HG03025 (cell line): ENCODE measurements around the gene JAKMIP2.

Source experiments
- ATAC-seq: cut with Tn5 transposase; IDR thresholded peaks from one replicate; pipeline ENCODE4 v1.9.1; 2021; ENCODE audit warnings: mild to moderate bottlenecking, moderate library complexity; ENCODE audit not compliant: unreplicated experiment, low FRiP score

The JAKMIP2 gene

GRCh38 chr5:147704544-147704943 is 78.0 kb downstream of the JAKMIP2 start:
- no peak for ATAC-seq

DNA sequence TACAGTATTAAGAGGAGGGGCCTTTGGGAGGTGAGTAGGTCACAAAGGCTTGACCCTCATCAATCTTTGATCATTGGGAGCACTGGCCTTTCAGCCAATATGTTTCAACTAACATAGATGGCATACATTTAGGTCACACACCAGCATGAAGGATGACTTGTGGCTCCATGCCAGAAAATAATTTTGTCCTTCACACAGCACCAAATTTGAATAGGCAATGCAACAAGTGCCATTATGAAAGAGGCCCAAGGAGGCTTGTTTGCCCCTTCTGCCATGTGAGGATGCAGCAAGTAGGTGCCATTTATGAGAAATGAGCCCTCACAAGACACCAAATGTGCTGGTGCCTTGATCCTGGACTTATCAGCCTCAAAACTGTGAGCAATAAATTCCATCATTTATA is 81.1 kb downstream of the JAKMIP2 start:
- no peak for ATAC-seq

GRCh38 chr5:147699496-147700088 is 82.9 kb downstream of the JAKMIP2 start:
- no peak for ATAC-seq

GRCh38 chr5:147697380-147697779 is 85.1 kb downstream of the JAKMIP2 start:
- no peak for ATAC-seq

DNA sequence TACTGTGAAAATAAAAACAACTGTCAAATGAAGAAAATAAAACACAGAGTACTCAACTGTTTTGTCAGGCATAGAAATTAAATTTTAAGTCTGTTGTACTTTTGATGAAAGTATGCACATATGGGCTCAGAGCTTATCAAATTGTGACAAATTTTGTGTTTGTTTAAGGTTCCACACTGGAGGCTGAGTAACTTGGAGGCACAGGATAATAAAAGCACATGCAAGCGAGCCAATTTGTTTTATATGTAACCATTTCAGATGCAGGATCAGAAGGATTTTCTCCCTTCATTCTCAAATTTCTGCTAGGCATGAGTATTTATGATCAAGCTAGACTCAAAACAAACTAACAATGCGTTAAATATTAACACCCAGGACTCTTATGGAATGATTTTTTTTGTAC is 87.8 kb downstream of the JAKMIP2 start:
- no peak for ATAC-seq

DNA sequence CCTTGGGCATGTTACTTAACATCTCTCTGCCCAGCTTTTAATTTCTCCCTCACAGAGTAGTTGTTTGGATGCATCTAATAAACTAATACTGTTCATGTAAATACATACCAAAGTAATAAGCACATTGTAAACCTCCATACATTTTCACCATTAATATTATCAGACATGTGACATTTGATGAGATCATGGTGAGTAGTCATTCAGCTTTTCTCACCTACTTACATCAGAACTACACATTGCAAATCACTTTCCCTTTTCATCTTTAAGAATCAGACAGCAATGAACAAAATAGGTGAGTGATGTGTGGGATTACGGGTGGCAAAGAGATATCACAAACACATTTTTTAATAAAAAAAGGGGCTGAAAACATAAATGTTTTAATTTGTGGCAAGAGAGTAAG is 89.3 kb downstream of the JAKMIP2 start:
- no peak for ATAC-seq

DNA sequence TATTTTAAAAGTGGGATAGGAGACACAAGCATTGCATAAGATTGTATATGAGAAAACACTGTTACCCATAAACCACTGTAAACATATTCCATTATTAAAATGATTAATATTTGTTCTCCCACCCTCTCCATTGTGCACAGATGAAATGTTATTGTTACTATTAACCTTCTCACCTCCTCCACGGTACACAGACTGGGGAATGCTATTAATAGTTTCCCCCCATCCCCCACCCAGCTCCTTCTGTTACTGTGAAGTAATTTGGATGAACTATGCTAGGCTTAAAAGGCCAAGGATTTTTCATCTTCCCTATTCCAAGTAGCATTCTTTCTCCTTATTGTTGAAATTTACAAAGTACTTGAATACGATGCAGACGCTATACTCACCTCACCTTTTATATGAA is 91.4 kb downstream of the JAKMIP2 start:
- ATAC-seq, result no peak

- no peak for ATAC-seq
Observed at GRCh38 chr5:147690595-147690994, 91.9 kb downstream of the JAKMIP2 start.

DNA sequence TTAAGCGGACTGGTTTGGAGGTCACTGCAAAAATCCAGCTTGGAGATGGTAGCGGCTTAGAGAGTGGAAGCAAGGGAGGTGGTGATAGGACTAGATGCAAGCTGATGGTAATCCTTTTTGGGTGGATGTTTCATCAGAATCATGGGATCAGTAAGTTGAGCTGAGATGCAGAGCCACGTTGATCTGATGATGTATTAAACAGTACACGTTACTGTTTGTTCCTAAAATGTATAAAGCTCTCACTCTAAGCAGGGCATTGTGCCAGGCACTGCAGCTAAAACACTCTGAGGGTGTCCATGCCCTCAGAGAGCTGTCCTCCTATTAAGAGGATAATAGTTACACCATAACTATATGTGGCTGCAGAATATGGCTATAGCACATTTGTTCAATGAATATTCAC is 93.1 kb downstream of the JAKMIP2 start:
- no peak for ATAC-seq

DNA sequence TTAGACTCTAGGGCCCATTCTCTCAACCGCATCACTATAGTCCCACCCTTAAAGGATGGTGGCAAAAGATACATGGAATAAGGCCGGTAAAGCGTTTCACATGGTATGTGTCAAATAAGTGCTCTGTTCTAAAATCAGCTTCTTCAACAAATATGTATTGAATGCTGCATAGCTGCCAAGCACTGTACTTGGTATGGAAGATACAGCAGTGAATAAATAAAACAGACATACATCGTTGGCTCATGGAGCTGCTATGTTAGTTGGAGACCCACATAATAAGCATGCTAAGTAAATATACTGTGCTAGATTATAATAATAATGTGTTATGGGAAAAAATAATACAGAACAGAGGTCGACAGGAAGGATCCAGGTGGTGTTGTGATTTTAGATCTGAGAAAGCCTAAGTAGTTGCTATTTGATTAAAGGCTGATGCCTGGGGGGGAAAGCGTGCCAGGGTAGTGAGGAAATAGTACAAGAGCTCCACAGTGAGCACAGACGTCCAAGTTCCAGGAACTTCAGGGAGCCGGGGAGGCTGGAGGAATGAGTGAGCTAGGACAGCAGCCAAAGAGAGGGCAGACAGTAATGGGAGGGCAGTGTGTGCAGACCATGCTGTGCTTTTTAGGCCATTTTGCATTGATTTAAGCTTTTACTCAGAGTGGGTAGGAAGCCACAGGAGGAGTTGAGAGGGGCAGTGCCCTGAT is 93.7 kb downstream of the JAKMIP2 start:
- no peak for ATAC-seq

- no peak for ATAC-seq
Observed at GRCh38 chr5:147687118-147687517, 95.4 kb downstream of the JAKMIP2 start.

DNA sequence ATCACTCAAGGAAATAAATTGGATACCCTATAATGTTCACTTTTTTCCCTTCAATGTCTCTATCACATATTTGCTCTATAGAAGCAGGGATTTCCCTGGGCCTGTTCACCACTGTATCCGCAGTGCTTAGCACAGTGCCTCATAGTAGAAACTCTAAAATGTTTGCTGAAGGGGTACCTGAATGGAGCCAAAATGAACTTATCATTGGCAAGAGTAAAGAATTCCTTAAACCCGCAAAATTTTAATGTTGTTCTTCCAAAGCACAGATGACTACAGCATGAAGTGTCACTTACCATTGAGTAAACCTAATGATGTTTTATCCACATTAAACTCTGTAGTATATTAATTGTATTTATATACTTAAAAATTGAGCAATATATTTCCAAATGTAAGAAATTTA is 96.1 kb downstream of the JAKMIP2 start:
- ATAC-seq, result no peak

DNA sequence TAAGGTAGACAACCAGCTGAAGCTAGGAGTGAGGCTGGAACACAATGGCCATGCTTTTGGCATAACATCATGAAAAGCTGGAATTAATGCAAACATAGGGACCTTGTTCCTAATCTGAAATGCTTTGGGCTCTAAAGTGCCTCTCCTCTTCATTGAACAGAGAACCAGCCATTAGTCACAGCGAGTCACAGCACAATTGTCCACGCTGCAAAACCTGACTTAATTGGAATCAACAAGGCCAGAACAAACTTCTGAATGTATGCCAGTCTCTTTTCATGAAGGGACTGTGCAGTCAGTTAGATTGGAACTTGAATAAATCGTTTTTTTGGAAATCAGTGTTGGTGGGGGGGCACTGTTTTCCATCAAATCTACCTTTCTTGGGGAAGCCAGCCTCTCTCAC is 96.5 kb downstream of the JAKMIP2 start:
- ATAC-seq, result no peak

DNA sequence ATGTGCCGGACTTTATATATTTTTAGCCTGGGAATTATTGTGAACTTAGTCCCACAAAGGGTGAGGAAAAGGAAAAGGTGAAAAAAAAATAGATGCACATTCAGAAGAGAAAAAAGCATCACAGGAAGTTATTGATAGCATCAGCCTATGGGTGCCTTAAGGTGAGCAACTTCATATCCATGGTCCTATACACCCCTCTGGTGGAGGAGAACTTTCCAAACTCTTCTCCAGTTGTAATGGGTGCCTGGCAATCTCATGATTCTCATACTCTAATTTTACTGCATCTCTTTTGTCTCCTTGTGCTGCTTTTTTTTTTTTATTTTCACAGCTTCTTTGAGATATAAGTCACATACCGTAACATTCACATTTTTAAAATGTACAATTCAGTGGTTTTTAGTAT is 107.4 kb downstream of the JAKMIP2 start:
- no peak for ATAC-seq

GRCh38 chr5:147674411-147674810 is 108.1 kb downstream of the JAKMIP2 start:
- ATAC-seq, result no peak

- no peak for ATAC-seq
Observed at GRCh38 chr5:147673791-147674190, 108.7 kb downstream of the JAKMIP2 start.

DNA sequence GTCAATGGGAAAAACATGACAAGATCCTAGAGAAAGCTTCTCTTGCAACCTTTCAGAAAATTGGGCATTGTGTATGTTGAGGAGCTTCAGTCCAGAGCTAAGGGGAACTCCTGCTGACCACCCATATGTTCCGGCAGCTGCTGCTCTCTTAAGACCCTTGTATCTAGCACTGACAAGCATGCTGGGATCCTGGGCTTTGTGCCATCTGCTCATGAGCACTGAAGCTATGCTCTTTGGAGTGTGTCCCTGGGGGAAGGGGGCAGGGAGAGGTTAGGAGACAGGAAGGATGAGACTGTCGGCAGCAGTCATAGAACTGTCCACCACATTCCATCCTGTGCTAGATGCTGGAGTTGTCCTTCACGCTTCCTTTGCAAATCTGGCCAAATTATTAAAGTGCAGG is 109.3 kb downstream of the JAKMIP2 start:
- ATAC-seq, result no peak

- ATAC-seq, result no peak
Observed at GRCh38 chr5:147671365-147671764, 111.2 kb downstream of the JAKMIP2 start.

DNA sequence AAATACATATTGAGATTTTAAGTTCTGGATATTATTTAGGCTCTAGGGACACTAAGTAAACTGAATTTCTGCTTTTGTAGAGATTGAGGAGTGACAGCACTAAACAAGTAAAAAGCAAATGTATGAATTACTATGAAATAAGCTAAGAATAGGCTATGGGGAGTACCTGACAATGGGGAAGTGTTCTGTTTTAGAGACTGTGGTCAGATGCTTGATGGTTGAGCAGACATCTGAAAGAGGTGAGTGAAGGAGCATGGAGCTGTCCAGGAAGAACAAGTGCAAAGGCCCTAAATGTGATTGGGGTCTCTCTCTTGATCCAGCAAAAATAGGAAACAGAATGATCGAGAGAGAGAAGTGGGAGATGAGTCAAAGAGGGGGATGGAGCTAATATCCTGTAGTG is 111.7 kb downstream of the JAKMIP2 start:
- ATAC-seq, result no peak

- no peak for ATAC-seq
Observed at GRCh38 chr5:147669169-147669869, 113.2 kb downstream of the JAKMIP2 start.

GRCh38 chr5:147668385-147668784 is 114.1 kb downstream of the JAKMIP2 start:
- no peak for ATAC-seq

- no peak for ATAC-seq
Observed at GRCh38 chr5:147667363-147667762, 115.2 kb downstream of the JAKMIP2 start.
